Limb (tissue), 2 donors: Measurements from ENCODE around the gene FADD.

Experiments used
- DNase-seq, 2 donors: peaks; one replicate each; pipeline ENCODE4 v3.0.0-alpha.2; 2016; ENCODE audit errors: extremely low spot score in 2 of 2

Gene FADD, protein sequence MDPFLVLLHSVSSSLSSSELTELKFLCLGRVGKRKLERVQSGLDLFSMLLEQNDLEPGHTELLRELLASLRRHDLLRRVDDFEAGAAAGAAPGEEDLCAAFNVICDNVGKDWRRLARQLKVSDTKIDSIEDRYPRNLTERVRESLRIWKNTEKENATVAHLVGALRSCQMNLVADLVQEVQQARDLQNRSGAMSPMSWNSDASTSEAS

DNA sequence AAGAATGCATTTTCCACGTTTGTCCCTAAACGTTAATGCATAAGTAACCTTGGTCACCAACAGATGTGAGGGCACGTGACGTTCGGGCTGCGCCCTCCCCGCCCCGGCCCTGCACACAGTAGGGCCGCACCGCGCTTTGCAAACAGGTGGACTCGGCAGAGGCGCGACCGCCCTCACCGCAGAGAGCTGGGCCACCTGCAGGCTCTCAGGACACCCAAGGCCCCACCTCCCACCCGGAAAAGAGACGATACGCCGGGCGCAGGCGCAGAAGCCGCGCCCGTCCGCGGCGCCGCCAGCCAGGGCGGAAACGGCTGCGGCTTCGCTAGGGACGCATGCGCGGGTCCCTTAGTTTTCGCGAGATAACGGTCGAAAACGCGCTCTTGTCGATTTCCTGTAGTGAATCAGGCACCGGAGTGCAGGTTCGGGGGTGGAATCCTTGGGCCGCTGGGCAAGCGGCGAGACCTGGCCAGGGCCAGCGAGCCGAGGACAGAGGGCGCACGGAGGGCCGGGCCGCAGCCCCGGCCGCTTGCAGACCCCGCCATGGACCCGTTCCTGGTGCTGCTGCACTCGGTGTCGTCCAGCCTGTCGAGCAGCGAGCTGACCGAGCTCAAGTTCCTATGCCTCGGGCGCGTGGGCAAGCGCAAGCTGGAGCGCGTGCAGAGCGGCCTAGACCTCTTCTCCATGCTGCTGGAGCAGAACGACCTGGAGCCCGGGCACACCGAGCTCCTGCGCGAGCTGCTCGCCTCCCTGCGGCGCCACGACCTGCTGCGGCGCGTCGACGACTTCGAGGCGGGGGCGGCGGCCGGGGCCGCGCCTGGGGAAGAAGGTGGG, at the start of gene FADD:
Gene FADD (plus strand): TSS at position 377 of the 831 bp plus-strand sequence. CDS start 164 bp downstream, at position 541.
- DNase-seq: peak; percentile 92 to 94

DNA sequence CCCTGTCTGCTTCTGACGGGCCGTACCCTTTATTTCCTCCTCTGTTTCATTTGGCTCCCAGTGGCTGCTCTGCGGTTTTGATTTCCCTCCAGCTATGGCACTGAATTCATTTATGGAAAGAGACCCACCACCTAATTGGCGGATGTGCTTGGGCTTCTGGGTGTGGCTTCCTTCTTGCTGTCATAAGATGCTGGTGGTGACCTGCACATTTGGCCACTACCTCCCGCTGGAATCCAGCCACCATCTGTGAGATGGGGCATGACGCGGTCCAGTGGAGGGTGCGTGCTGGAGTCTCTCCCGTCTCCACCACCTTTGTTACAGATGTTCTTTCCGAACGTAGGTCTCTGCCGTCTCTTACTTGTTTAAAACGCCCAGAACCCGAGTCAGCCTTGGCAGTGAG, 47.7 kb upstream of the FADD start:
- no peak for DNase-seq

DNA sequence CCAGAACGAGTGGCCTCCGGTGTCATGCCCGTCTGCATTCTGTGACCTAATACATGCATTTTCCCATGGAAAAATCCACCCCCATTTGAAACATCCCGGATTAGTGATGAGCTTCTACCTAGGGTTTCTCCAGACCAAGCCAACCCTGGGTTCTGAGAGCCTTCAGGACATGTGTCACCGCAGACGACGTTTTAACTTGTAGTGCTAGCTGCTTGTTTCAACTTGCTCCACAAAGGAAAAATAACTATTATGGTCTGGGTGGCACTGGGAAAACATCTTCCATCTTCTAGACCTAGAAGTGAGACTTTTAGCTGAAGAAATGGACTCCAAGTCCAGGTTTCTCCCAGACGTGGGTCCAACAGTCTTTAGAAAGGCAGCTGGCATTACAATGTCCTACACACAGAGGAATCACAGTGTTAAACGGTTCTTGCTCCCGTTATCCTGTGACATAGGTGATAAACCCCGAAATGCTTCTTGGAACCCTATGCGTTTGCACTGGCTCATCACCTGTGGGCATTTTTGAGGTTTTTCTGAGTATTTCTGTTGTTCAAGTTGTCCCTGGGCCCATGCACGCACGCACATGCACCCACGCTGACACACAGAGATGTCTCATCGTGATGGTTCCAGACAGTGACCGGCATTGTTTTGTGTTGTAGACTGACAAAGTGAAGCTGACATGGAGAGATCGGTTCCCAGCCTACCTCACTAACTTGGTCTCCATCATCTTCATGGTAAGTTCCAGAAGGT, 46.6 kb upstream of the FADD start:
- DNase-seq: no peak

DNA sequence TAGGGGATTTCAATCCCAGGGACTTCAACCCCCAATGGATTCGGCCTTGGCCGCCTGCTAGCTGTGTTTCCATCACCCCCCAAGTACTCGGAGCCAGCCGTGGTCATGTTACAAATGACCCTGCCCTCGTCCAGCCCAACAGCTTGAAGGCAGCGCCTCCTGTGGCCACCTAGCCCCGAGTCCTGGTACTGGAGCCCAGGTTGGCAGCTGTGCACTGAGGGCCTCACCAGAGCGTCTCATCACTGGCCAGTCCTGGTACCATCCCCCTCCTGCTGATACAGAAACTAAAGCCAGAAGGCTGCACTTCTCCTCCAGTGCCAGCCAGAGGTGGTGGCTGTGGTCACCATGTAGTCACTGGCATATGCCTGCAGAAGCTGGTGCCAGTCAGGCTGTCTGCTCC, 44.9 kb upstream of the FADD start:
- no peak for DNase-seq

DNA sequence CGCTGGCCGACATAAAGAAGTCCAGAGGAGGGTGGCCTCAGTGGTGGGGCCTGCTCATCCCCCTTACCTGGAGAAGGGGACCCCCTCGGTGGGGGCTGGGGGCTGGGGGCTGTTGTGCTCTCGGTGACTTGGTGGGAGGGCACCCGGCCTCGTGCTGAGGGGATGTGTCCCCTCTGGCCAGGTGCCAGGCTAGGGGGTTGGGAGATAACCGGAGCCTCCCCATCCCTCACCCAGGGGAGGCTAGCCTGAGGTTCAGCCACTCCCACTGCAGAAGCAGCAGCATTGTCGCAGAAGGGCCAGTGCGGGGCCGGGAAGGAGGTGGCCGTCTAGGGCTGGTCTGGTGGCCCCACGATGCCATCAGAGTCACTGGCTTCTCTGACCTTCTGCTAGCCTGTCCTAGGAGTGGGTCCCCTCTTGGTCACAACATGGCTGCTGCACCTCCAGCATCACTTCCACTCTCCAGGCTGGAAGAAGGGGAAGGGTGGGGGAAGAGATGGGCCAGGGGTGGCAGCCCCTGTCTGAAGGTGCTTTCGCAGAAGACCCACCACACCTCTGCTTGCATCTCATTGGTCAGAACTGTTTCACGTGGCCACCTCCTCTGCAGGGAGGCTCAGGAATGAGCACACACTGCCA, 44.2 kb upstream of the FADD start:
- no peak for DNase-seq

DNA sequence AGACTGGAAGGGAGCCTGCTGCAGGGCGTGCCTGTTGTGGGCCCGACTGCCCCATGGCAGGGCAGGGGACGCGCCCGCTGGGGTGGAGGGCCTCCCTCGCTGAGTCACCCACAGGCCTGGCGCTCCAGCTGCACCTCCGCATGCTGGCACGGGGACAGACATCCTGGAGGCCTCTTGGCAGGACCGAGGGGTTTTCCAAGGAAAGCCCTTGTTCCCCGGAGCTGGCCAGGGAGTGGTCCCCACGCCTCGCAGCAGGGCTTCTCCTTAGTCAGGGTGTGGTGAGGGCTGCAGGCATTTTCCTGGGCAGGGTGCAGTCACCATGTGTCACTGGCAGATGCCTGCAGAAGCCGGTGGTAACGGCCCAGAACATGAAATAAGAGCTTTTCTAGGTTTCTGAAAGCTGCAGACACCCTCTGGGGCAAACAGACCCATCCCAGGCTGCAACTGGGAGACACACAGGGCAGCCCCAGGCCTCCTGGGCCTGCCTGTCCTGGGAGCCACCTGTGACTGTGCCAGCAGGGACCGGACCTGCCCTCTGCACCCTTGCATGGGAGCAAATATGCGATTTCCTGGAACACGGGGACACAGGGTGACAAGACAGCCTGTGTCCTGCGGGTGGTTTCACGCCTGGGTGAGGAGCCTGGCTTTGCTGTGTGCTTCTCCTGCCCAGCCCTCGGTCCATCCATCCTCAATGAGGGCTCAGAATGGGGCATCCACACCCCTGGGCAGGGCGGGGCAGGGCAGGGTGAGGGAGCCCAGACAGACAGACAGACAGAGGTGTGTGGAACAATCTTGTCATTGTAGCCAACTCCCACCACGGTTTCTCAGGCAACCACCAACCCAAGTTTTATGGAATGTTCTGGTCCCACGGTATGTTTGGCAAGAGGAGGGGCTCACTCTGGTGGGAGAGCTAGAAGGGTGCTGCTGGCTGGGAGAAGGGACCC, 43.2 kb upstream of the FADD start:
- peak in 1 of 2 donors; percentile 62 for DNase-seq

DNA sequence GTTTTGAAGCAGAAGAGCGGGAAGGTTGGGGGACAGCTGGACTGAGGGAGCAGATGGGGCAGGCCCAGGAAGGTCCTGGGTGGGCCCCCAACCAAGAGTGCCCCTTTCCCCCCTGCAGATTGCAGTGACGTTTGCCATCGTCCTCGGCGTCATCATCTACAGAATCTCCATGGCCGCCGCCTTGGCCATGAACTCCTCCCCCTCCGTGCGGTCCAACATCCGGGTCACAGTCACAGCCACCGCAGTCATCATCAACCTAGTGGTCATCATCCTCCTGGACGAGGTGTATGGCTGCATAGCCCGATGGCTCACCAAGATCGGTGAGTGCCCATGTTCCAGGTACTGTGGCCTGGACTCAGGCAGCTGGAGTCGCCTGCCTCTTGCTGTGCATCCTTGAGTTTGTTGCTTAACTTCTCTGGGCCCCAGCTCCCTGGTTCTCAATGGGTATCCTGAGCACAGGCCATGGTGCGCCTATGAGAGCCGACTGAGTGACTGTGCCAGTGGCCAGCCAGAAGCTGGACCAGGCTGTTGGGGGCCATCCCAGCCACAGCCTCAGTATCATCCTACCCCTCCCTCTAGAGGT, 42.0 kb upstream of the FADD start:
- DNase-seq: no peak

DNA sequence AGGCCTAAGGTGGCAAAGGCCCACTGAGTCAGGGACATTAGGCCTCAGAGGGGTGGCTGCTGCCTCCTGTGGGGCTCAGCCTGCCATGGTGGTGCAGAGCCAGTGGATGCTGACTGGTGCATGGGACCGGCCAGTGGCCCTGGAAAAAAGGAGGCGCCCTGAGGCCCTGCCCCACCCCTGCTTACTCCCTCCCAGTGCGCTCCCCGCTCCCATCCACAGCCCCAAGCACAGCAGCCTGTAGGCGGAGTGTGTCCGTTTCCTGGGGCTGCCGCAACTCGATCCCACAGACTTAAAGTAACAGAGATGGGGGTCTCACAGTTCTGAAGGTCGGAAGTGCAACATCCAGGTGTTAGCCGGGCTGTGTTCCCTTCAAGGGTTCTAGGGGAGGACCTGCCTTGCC, 38.4 kb upstream of the FADD start:
- no peak for DNase-seq

DNA sequence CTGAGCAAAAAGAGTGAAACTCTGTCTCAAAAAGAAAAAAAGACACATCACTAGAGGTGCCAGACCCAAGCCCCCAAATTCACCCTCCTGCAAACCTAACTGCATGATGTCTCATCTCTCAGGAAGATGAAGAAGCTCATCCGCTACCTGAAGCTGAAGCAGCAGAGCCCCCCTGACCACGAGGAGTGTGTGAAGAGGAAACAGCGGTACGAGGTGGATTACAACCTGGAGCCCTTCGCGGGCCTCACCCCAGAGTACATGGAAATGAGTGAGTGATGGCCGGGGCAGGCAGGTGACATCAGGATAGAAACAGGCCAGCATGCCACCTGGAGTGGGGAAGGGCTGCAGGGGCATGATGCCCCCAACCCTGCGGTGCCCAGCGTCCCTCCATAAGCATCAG, 36.0 kb upstream of the FADD start:
- no peak for DNase-seq

DNA sequence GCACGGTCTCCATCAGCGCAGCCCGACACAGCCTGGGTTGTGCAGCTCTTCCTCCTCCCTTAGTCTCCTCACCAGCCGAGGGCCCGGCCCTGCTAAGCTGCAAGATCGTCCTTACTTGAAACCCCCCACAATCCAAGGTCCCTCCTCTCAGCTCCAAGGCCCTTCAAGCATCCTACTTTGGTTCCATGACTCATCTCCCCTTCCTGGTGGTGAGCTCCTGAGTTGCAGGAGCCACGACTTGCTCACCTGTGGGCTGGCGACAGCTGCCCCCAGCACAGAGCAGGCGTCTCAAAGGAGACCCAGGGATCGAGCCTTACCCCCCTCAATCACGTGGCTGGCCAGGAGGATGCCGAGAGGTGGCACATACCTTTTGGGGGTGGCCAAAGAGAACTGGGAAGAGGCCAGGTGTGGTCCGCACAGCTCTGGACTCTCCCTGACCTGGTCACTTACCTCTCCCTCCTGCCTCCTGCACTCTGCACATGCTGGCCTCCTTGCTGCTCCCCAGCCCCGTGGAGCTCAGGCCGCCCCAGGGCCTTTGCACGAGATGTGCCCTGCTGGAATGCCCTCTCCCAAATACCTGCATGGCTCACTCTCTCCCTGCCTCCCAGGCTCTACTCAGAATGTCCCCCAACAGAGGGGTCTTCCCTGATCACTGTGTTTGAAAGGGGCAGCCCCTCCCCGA, 35.2 kb upstream of the FADD start:
- no peak for DNase-seq

DNA sequence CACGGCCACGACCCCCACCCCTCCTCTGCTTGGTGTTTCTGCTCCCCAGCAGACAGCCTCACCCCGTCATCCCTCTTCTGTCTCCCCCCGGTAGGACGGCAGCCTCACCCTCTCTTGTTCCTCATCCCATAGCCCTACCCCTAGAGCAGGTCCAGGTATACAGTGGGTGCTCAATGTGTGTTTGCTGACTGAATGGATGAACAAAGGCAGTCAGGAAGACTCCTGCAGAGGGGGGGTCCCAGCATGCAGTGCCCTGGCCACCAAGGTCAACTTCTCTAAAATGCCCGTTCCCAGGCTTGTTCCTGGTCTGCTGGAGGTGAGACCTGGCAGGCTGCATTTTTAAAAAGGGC, 34.7 kb upstream of the FADD start:
- no peak for DNase-seq

DNA sequence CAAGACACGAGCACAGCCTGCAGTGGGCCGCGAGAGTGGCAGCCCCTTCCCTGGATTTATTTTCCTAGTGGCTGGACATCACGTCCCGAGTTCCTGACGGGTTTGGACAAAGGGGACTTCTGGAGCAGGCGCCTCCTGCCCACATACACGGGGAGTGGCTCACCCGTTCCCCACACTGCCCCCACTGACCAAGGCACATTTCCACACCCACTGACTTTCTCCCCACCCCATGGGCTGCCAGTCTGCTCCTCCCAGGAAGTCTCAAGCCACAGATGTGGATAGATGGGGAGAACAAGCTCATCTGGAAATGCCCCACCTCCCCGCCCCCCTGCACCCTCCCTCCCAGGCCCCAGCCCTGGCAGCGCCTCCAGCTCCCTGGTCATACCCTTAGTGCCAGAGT, 34.0 kb upstream of the FADD start:
- no peak for DNase-seq

DNA sequence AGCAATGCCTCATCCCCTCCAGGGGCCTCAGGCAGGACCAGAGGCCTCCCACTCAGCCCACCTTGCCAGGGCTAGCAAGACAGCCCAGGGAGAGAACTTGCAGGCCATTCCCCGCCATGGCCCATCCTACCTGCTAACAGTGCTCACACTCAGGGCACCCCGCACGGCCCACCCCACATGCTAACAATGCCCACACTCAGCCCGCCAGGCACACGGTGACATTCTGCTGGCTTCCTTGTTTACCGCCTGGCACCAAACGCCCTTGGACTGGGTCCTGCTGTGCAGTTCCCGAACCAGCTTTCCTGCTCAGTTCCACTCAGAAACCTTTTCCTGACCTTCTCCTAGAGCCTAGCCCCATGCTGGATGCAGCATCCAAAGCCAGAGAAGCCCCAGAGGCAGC, 33.5 kb upstream of the FADD start:
- DNase-seq: no peak

DNA sequence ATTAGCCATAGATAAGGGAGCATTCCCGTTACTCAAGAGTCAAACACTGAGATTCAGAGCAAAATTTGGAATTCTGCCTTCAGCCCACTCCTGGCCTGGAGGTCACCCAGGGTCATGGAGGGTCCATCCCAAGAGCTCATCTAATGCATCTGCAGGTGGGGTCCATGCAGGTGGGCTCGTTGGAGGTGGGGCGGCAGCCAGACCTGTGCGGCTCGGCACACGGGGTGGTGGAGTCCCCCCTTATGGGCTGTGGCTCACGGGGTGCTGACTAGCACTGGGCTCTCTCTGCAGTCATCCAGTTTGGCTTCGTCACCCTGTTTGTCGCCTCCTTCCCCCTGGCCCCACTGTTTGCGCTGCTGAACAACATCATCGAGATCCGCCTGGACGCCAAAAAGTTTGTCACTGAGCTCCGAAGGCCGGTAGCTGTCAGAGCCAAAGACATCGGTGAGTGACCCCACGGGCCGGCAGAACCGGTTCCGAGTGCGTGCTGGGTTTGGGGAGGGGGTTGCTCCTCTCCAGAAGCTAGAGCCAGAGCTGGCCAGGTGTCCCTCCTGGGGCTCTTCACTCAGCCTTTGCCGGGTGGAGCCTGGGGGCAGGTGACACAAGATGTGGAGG, 32.4 kb upstream of the FADD start:
- no peak for DNase-seq

DNA sequence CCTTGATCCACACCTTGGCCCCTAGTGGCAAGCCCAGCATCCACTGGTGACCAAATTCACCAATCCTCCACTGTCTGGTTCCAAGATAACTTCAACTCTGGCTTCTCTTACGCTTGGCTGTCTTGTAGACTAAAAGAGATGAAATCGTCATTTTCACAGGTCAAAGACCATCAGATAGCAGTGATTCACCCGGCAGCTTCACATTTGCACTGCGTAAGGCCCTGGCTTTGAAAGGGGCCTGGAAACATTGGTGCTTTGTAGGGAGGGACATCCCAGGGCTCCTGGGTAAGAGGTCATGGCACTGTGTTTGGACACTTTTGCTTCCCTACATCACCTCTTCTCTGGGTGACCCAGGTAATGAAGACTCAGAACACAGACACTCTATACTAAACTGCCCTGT, 30.1 kb upstream of the FADD start:
- no peak for DNase-seq

DNA sequence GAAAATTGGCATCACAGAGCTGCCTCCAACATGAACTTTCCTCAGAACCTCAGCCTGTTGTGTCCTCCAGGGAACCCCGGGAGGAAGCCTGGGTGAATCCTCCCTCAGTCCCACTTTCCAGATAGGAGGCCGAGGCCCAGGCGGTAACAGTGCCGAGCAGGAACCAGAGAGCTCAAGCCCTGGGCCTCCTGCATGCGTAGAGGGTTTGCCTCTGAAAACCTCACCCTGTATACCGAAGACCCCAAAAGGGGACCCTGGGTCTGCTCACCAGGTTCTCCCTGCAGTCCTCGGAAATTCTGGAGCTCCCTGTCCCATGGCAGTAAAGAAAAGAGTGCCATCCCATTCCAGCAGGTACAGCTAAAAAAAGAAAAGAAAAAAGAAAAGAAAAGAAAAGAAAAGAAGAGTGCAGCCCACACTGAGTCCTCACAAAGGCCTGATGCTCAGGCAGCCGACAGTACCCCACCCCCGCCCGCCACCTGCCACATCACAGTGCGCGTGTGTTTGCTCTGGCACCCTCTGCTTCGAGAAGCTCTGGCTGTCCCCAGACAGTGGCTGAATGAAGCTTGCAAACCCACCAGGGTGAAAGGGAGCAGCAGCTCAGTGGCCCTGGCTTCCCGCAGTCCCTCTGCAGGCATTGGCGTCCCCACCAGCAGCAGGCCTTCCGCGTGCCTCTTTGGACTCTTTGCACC, 28.4 kb upstream of the FADD start:
- no peak for DNase-seq

DNA sequence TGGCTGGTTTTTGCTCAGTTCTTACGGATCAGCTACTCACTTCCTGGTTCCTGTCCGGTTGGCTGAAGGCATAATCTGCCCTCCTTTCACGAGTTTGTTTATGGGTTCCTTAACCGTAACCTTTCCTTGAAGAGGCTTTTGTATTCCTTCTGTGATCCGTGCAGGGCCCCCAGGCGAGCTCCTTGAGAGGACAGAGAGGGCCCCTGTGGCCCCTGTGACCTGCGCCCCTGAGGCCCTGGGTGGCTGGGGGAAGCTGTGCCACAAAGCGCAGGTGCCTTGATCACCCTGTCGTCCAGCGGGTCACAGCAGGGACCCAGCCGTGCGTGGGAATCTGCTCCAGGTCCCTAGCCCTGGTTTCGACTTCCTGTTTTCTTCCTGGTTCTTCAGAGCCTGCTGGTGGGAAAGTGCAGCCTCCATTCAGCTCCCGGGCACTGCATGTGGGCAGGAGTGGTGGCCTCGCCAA, 27.8 kb upstream of the FADD start:
- no peak for DNase-seq

DNA sequence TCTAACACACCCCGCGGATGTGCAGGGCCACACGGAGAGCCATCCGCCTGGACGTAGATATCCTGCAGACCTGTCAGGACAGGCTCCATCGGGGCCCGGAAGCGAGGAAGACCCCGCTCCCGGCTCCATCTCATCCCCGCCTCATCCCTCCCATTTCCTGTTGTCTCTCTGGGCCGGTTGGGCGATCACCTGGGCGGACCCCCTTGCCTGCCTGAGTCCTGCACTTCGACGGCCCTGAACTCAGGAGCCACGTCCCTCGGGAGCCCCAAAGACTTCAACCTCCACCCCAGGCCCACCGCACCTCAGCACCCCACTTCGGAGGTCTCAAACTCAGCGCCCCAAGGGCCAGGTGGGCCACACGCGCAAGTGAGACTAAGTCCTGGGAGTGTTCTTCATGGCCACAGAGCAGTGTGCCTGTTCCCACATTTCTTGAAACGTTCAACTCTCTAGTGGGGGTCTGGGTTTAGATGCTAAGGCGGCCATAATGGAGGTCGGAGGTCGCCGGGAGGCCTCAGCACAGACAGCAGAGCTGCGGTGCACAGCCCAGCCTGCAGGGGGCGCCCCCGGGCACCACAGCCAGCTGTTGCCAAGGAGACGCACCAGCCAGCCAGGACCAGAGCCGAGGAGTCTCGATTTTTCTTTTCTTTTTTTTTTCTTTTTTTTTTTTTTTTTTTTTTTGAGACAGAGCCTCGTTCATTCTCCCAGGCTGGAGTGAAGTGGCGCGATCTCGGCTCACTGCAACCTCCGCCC, 26.0 kb upstream of the FADD start:
- no peak for DNase-seq
